ENCODE measurements around the gene OTX1. TPM values are rescaled to one million over a fixed set of nuclear protein-coding genes. Genes with fewer than 3 reads are reported as not detected.

Gene OTX1
- total and polyA plus RNA-seq, 8 donors = 0.02 to 0.90 (median 0.23) TPM

- WGBS, 2 donors = 11% methylated on average over 59 to 67 of the region's 67 CpGs
- intact Hi-C loops (cut with DNase I) = no loop called here
- H3K27me3 ChIP-seq = peaks cover 23 to 72% (median 28%) of the 10 kb centered on the region in 4 donors
- no peak overlapping the region for H3K27ac ChIP-seq
- no peaks in the 10 kb centered on the region for H3K36me3 ChIP-seq
- DNase-seq = peak in 5 of 6 donors; percentile 14 to 84 (median 45)
- H3K4me1 ChIP-seq = peaks cover 0 to 20% (median 0%) of the 10 kb centered on the region in 3 donors
- TF ChIP-seq, protein P1, sequence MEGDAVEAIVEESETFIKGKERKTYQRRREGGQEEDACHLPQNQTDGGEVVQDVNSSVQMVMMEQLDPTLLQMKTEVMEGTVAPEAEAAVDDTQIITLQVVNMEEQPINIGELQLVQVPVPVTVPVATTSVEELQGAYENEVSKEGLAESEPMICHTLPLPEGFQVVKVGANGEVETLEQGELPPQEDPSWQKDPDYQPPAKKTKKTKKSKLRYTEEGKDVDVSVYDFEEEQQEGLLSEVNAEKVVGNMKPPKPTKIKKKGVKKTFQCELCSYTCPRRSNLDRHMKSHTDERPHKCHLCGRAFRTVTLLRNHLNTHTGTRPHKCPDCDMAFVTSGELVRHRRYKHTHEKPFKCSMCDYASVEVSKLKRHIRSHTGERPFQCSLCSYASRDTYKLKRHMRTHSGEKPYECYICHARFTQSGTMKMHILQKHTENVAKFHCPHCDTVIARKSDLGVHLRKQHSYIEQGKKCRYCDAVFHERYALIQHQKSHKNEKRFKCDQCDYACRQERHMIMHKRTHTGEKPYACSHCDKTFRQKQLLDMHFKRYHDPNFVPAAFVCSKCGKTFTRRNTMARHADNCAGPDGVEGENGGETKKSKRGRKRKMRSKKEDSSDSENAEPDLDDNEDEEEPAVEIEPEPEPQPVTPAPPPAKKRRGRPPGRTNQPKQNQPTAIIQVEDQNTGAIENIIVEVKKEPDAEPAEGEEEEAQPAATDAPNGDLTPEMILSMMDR (IDR thresholded peaks at IDR 0.05) = no peak
- peak overlapping the region in 2 of 4 donors; percentile 3 to 33 for H3K4me3 ChIP-seq
- no peaks in the 10 kb centered on the region for H3K9me3 ChIP-seq
- no peak for FAIRE-seq
- peak in 3 of 4 donors; percentile 48 to 52 (median 51) for ATAC-seq
These were observed 8.5 kb downstream of the OTX1 start for GRCh38 chr2:63058921-63059792.

DNA sequence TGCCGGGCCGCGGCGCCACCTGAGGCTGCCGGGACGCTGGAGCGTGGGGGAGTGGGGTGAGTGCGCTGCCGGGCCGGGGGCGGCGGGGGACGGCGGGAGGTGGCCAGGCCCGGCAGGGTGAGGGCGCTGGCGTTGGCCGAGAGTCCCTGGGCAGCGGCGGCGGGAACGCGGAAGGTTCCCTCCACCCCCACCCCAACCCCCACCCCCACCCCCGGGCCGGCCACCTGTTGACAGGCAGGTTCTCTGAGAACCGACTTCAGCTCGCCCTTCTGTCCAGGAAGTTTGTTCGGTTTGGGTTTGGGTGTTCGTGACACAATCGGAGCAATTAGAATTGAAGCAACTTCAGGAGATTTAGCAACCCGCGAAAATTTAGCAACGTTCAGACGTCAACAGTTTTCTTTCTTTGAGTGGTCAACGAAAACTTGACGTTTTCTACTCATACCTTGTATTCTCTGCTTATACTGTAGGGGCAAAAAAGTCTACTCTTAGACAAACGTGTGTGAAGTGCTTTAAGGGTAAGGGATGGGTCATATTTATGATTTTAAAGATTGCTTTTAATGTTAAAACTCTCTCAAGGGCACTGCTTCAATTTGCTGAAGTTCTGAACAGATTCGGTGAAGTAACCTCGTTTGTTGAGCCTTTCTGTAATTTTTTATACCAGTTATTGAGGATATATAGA, 9.3 kb downstream of the OTX1 start:
- no peak overlapping the region for H3K27ac ChIP-seq
- TF ChIP-seq, protein P1 (IDR thresholded peaks at IDR 0.05) = no peak
- WGBS, 2 donors = 11 to 14% methylated on average over 31 to 39 of the region's 39 CpGs
- no peaks in the 10 kb centered on the region for H3K9me3 ChIP-seq
- peaks cover 23 to 80% (median 28%) of the 10 kb centered on the region in 4 donors for H3K27me3 ChIP-seq
- FAIRE-seq = no peak
- DNase-seq = peak in 1 of 6 donors; percentile 59
- intact Hi-C loops (cut with DNase I) = no loop called here
- H3K4me1 ChIP-seq = peaks cover 0 to 20% (median 0%) of the 10 kb centered on the region in 3 donors
- peak in 1 of 4 donors; percentile 57 for ATAC-seq
- H3K4me3 ChIP-seq = peak overlapping the region in 1 of 4 donors; percentile 33
- H3K36me3 ChIP-seq = no peaks in the 10 kb centered on the region

- H3K4me1 ChIP-seq = peaks cover 0 to 20% (median 0%) of the 10 kb centered on the region in 3 donors
- intact Hi-C loops (cut with DNase I) = no loop called here
- no peak for FAIRE-seq
These were observed 9.9 kb downstream of the OTX1 start for GRCh38 chr2:63060472-63060991.

GRCh38 chr2:63064197-63064596, 13.6 kb downstream of the OTX1 start:
- DNase-seq = no peak
- WGBS, 2 donors = 32 to 48% methylated on average over 1 of the region's 1 CpG
- intact Hi-C loops (cut with DNase I) = no loop called here
- no peak overlapping the region for H3K4me3 ChIP-seq
- H3K27ac ChIP-seq = no peak overlapping the region
- no peak for ATAC-seq
- H3K36me3 ChIP-seq = no peaks in the 10 kb centered on the region
- H3K9me3 ChIP-seq = no peaks in the 10 kb centered on the region
- H3K27me3 ChIP-seq = peaks cover 18 to 75% (median 24%) of the 10 kb centered on the region in 4 donors
- H3K4me1 ChIP-seq = peaks cover 0 to 9% (median 0%) of the 10 kb centered on the region in 3 donors
- TF ChIP-seq, protein P1 (IDR thresholded peaks at IDR 0.05) = no peak
- FAIRE-seq = no peak

More at GRCh38 chr2:63060472-63060991, 9.9 kb downstream of the OTX1 start:
- 38 to 50% methylated on average over 5 of the region's 5 CpGs for WGBS, 2 donors
- H3K36me3 ChIP-seq = no peaks in the 10 kb centered on the region
- H3K9me3 ChIP-seq = no peaks in the 10 kb centered on the region
- no peak overlapping the region for H3K4me3 ChIP-seq
- DNase-seq (no peak), ATAC-seq (no peak)
- TF ChIP-seq, protein P1 (IDR thresholded peaks at IDR 0.05) = no peak
- no peak overlapping the region for H3K27ac ChIP-seq
- H3K27me3 ChIP-seq = peaks cover 23 to 86% (median 28%) of the 10 kb centered on the region in 4 donors

All from pancreas (tissue), 10 donors.